ENCODE data around the gene TBC1D5. TPM values are rescaled to one million over a fixed set of nuclear protein-coding genes. Genes with fewer than 3 reads are reported as not detected.

TBC1D5 gene
- total and polyA plus RNA-seq, 7 donors: 7.2 to 82.3 (median 43.7) TPM

- no peaks in the 10 kb centered on the region for H3K9me3 ChIP-seq
- no peak overlapping the region for H3K27ac ChIP-seq
- H3K36me3 ChIP-seq: no peaks in the 10 kb centered on the region
- H3K4me1 ChIP-seq: no peaks in the 10 kb centered on the region
- intact Hi-C loops (cut with DNase I): no loop called here
- no peaks in the 10 kb centered on the region for H3K27me3 ChIP-seq
- no peak overlapping the region for H3K4me3 ChIP-seq
- TF ChIP-seq EP300 (IDR thresholded peaks at IDR 0.05) (no peak), CTCF (IDR thresholded peaks at IDR 0.05) (no peak), POLR2AphosphoS5 (IDR thresholded peaks at IDR 0.05) (no peak), POLR2A (IDR thresholded peaks at IDR 0.05) (no peak)
- DNase-seq: no peak
- 92 to 93% methylated on average over 8 of the region's 8 CpGs for WGBS, 2 donors
Observed at GRCh38 chr3:17607905-17608304, 134.5 kb downstream of the TBC1D5 start.

- H3K4me3 ChIP-seq: no peak overlapping the region
- no peak for DNase-seq
- no peaks in the 10 kb centered on the region for H3K36me3 ChIP-seq
- no peaks in the 10 kb centered on the region for H3K9me3 ChIP-seq
- WGBS, 2 donors: 96 to 98% methylated on average over 5 of the region's 5 CpGs
- TF ChIP-seq POLR2A (IDR thresholded peaks at IDR 0.05) (no peak), EP300 (IDR thresholded peaks at IDR 0.05) (no peak), CTCF (IDR thresholded peaks at IDR 0.05) (no peak), POLR2AphosphoS5 (IDR thresholded peaks at IDR 0.05) (no peak)
- intact Hi-C loops (cut with DNase I): no loop called here
- H3K27ac ChIP-seq: no peak overlapping the region
- H3K27me3 ChIP-seq: no peaks in the 10 kb centered on the region
- no peaks in the 10 kb centered on the region for H3K4me1 ChIP-seq
Observed at GRCh38 chr3:17605934-17606333, 136.5 kb downstream of the TBC1D5 start.

- intact Hi-C loops (cut with DNase I): no loop called here
- no peak overlapping the region for H3K4me3 ChIP-seq
Observed at GRCh38 chr3:17605032-17605431, 137.4 kb downstream of the TBC1D5 start.

GRCh38 chr3:17602126-17602525 lies 140.3 kb downstream of the TBC1D5 start:
- Histone ChIP-seq H3K4me3 (no peak overlapping the region), H3K27ac (no peak overlapping the region), H3K36me3 (no peaks in the 10 kb centered on the region), H3K9me3 (peaks cover 0 to 4% (median 0%) of the 10 kb centered on the region in 4 donors), H3K27me3 (no peaks in the 10 kb centered on the region), H3K4me1 (no peaks in the 10 kb centered on the region)
- 97% methylated on average over 6 of the region's 6 CpGs for WGBS, 2 donors
- DNase-seq: no peak
- no peak for TF ChIP-seq CTCF (IDR thresholded peaks at IDR 0.05)
- TF ChIP-seq POLR2AphosphoS5 (IDR thresholded peaks at IDR 0.05): no peak
- intact Hi-C loops (cut with DNase I): no loop called here

More at GRCh38 chr3:17605032-17605431, 137.4 kb downstream of the TBC1D5 start:
- no peak for TF ChIP-seq POLR2A (IDR thresholded peaks at IDR 0.05)
- TF ChIP-seq CTCF (IDR thresholded peaks at IDR 0.05): no peak
- TF ChIP-seq POLR2AphosphoS5 (IDR thresholded peaks at IDR 0.05): no peak
- no peak for TF ChIP-seq EP300 (IDR thresholded peaks at IDR 0.05)
- no peaks in the 10 kb centered on the region for H3K4me1 ChIP-seq
- no peaks in the 10 kb centered on the region for H3K27me3 ChIP-seq
- H3K36me3 ChIP-seq: no peaks in the 10 kb centered on the region
- H3K9me3 ChIP-seq: no peaks in the 10 kb centered on the region
- H3K27ac ChIP-seq: no peak overlapping the region
- DNase-seq: no peak

GRCh38 chr3:17592956-17593355 lies 149.5 kb downstream of the TBC1D5 start:
- Histone ChIP-seq H3K9me3 (peaks cover 0 to 9% (median 7%) of the 10 kb centered on the region in 4 donors), H3K27ac (no peak overlapping the region), H3K4me1 (no peaks in the 10 kb centered on the region), H3K27me3 (no peaks in the 10 kb centered on the region), H3K4me3 (no peak overlapping the region), H3K36me3 (no peaks in the 10 kb centered on the region)
- no peak for TF ChIP-seq POLR2AphosphoS5 (IDR thresholded peaks at IDR 0.05)
- TF ChIP-seq CTCF (IDR thresholded peaks at IDR 0.05): no peak
- TF ChIP-seq EP300 (IDR thresholded peaks at IDR 0.05): no peak
- no peak for TF ChIP-seq POLR2A (IDR thresholded peaks at IDR 0.05)
- no peak for DNase-seq
- intact Hi-C loops (cut with DNase I): no loop called here
- WGBS, 2 donors: 87 to 91% methylated on average over 5 of the region's 5 CpGs

Measured in sigmoid colon (tissue), 7 donors.